Measurements from ENCODE around the gene THSD4. TPM values are rescaled to one million over a fixed set of nuclear protein-coding genes. Genes with fewer than 3 reads are reported as not detected.

THSD4 gene
- total and polyA plus RNA-seq, 2 of the 8 experiments (the other 6 are each of a cell fraction or from before 2014, with no cell fraction given): 2.5 to 6.2 TPM

- Histone ChIP-seq H3K9me3 (ENCODE audit: insufficient read depth in 2 of 2, low read depth in 1 of 2, low read length in 1 of 2) (no peaks in the 10 kb centered on the region), H3K9ac (replicated peaks in 1 of 4; ENCODE audit: extremely low read depth in 1 of 4, low read depth in 3 of 4, low read length in 3 of 4) (no peak overlapping the region), H4K8ac (ENCODE audit: extremely low read depth, insufficient read depth, low read length) (no peak overlapping the region), H3K23ac (ENCODE audit: insufficient read length) (no peak overlapping the region), H2BK5ac (ENCODE audit: low read depth, low read length) (no peak overlapping the region), H4K5ac (ENCODE audit: insufficient read length, low read depth, low read length) (no peak overlapping the region), H2AK5ac (ENCODE audit: low read depth, low read length) (no peak overlapping the region), H2AFZ (ENCODE audit: low read length) (no peak overlapping the region), H2BK12ac (ENCODE audit: low read depth, low read length) (no peak overlapping the region), H3K36me3 (ENCODE audit: control insufficient read depth in 2 of 4, insufficient read depth in 4 of 4, low read length in 3 of 4) (no peaks in the 10 kb centered on the region), H3K4ac (replicated peaks; ENCODE audit: insufficient read length, low read depth, low read length) (no peak overlapping the region), H3K27me3 (replicated peaks in 1 of 4; ENCODE audit: control insufficient read depth in 3 of 4, extremely low read depth in 1 of 4, insufficient read depth in 3 of 4, low read length in 3 of 4) (no peaks in the 10 kb centered on the region), H3K23me2 (ENCODE audit: low read depth, low read length) (no peaks in the 10 kb centered on the region), H3K4me1 (replicated peaks in 1 of 4; ENCODE audit: control insufficient read depth in 3 of 4, insufficient read depth in 4 of 4, low read length in 3 of 4) (peaks cover 0 to 7% (median 1%) of the 10 kb centered on the region in 4 experiments; a peak in 2 of 7 replicates), H3K4me3 (ENCODE audit: extremely low read depth in 1 of 4, insufficient read depth in 2 of 4, low read depth in 3 of 4, low read length in 4 of 4) (no peak overlapping the region), H4K20me1 (replicated peaks in 1 of 2; ENCODE audit: control insufficient read depth in 1 of 2, insufficient read depth in 2 of 2, low read length in 2 of 2) (peaks cover 0 to 1% of the 10 kb centered on the region in 2 experiments), H2BK120ac (replicated peaks; ENCODE audit: low read depth, low read length) (no peak overlapping the region), H3K79me1 (ENCODE audit: low read depth, low read length) (no peaks in the 10 kb centered on the region), H2BK15ac (ENCODE audit: low read length) (no peak overlapping the region), H3K27ac (ENCODE audit: low read depth, low read length) (no peak overlapping the region), H3K18ac (ENCODE audit: extremely low read depth, low read length) (no peak overlapping the region), H2BK20ac (ENCODE audit: low read length) (no peak overlapping the region), H3K56ac (replicated peaks; ENCODE audit: insufficient read length, low read depth, low read length) (no peak overlapping the region), H3K14ac (ENCODE audit: insufficient read length) (no peak overlapping the region), H3K4me2 (ENCODE audit: insufficient read depth in 1 of 2, low read depth in 2 of 2, low read length in 2 of 2) (no peak overlapping the region), H4K91ac (replicated peaks; ENCODE audit: insufficient read length, low read length) (no peak overlapping the region), H3K79me2 (ENCODE audit: control insufficient read depth in 1 of 2, insufficient read depth in 2 of 2, low read length in 2 of 2) (no peaks in the 10 kb centered on the region)
- WGBS, 2 experiments (ENCODE audit: extremely low coverage in 1 of 2, insufficient coverage in 1 of 2, insufficient read length in 1 of 2, insufficient replicate concordance in 2 of 2, low coverage in 1 of 2, low lambda C conversion rate in 2 of 2, missing lambda C conversion rate in 1 of 2): 90% methylated on average over 3 of the region's 3 CpGs; no CpG with 5 or more reads in 1 of the 2 experiments
- FAIRE-seq: no peak
- TF ChIP-seq RBBP5 (IDR thresholded peaks at IDR 0.05; ENCODE audit: borderline replicate concordance, low read depth, low read length): no peak
- TF ChIP-seq ZNF274 (IDR thresholded peaks at IDR 0.05; ENCODE audit: borderline replicate concordance, extremely low read depth, low read length): no peak
- no peak for TF ChIP-seq MAFK (IDR thresholded peaks at IDR 0.05; ENCODE audit: low read depth, low read length)
- no peak for TF ChIP-seq RAD21 (IDR thresholded peaks at IDR 0.05 in 1 of 2, conservative IDR thresholded peaks at IDR 0.05 in 1 of 2; ENCODE audit: low read depth in 2 of 2, low read length in 2 of 2)
- no peak for TF ChIP-seq SUZ12 (IDR thresholded peaks at IDR 0.05; ENCODE audit: low read length)
- no peak for TF ChIP-seq GABPA (IDR thresholded peaks at IDR 0.05; ENCODE audit: borderline replicate concordance, insufficient read depth, low read length)
- TF ChIP-seq CTBP2 (IDR thresholded peaks at IDR 0.05; ENCODE audit: borderline replicate concordance, insufficient read depth, insufficient read length, low read length): no peak
- no peak for TF ChIP-seq SAP30 (IDR thresholded peaks at IDR 0.05; ENCODE audit: insufficient read depth, insufficient replicate concordance, low read length)
- TF ChIP-seq RXRA (IDR thresholded peaks at IDR 0.05; ENCODE audit: insufficient read depth, low read depth, low read length): no peak
- TF ChIP-seq POLR2AphosphoS5 (IDR thresholded peaks at IDR 0.05; ENCODE audit: low read depth, low read length): no peak
- TF ChIP-seq EZH2 (IDR thresholded peaks at IDR 0.05; ENCODE audit: low read depth, low read length, severe bottlenecking): no peak
- no peak for DNase-seq (ENCODE audit: low read depth in 1 of 2, low spot score in 2 of 2)
- POLR2A ChIA-PET (ENCODE audit: partially characterized antibody): no interaction called here
- CTCF ChIA-PET (ENCODE audit: partially characterized antibody): interaction anchor here (10.1 kb wide), 1 partner anchor 80 kb away, joined by 122 read pairs; no protein-coding TSS in a partner anchor
Measured at GRCh38 chr15:71654720-71655174, 539.5 kb downstream of the THSD4 start.

Data from H1 (cell line).